Breast epithelium (tissue), 3 donors: ENCODE measurements around the gene ANXA6.

Experiments used
- CTCF ChIP-seq, 3 donors: fragments of 450-650 bp; IDR thresholded peaks; one replicate each; pipeline ENCODE4 v1.5.1; 2016 to 2017; ENCODE audit warnings: antibody characterized with exemption in 3 of 3, mild to moderate bottlenecking in 3 of 3, moderate library complexity in 3 of 3
- POLR2A ChIP-seq: fragments of 450-650 bp; IDR thresholded peaks from one replicate; pipeline ENCODE4 v1.6.1; 2016; ENCODE audit warnings: antibody characterized with exemption, mild to moderate bottlenecking, moderate library complexity
- POLR2AphosphoS5 ChIP-seq, 3 donors: sonication (generic); formaldehyde crosslinking; IDR thresholded peaks; one replicate each; pipeline ENCODE4 v1.6.1; 2017; ENCODE audit warnings: antibody characterized with exemption in 3 of 3

GRCh38 chr5:151202381-151203139 lies 45.0 kb upstream of the ANXA6 start:
- TF ChIP-seq CTCF (IDR thresholded peaks at IDR 0.05) (no peak), POLR2A (no peak), POLR2AphosphoS5 (IDR thresholded peaks at IDR 0.05) (no peak)
